HG03439 (cell line): ENCODE measurements around the gene FCGR3B.
"Not testable (repeated sequence)": the region's sequence is repeated elsewhere in the genome, so short reads cannot be mapped to it uniquely, and the experiment has no call there.

Experiments used
- ATAC-seq: cut with Tn5 transposase; IDR thresholded peaks from one replicate; pipeline ENCODE4 v1.9.1; 2021; ENCODE audit warnings: mild to moderate bottlenecking, moderate library complexity; ENCODE audit not compliant: unreplicated experiment

The FCGR3B gene

GRCh38 chr1:161631076-161631475 is at the start of gene FCGR3B:
FCGR3B (minus strand) TSS chr1:161631176; CDS start chr1:161631094, 82 bp downstream.
- no peak for ATAC-seq

GRCh38 chr1:161678500-161678899 is 47.5 kb upstream of the FCGR3B start:
- ATAC-seq = no peak

GRCh38 chr1:161676958-161677689 is 46.1 kb upstream of the FCGR3B start:
- ATAC-seq = no peak

GRCh38 chr1:161676441-161676840 is 45.5 kb upstream of the FCGR3B start:
- ATAC-seq = no peak

- ATAC-seq = not testable (repeated sequence)
Measured at GRCh38 chr1:161674908-161675307, 43.9 kb upstream of the FCGR3B start.

- ATAC-seq = not testable (repeated sequence)
Measured at GRCh38 chr1:161674447-161674846, 43.5 kb upstream of the FCGR3B start.

GRCh38 chr1:161673437-161673836 is 42.5 kb upstream of the FCGR3B start:
- ATAC-seq = not testable (repeated sequence)

- not testable (repeated sequence) for ATAC-seq
Measured at GRCh38 chr1:161671045-161672020, 40.4 kb upstream of the FCGR3B start.

- ATAC-seq = not testable (repeated sequence)
Measured at GRCh38 chr1:161664689-161665088, 33.7 kb upstream of the FCGR3B start.

- ATAC-seq = not testable (repeated sequence)
Measured at GRCh38 chr1:161663569-161663968, 32.6 kb upstream of the FCGR3B start.

- peak; percentile 65 for ATAC-seq
Measured at GRCh38 chr1:161662684-161663339, 31.8 kb upstream of the FCGR3B start, which contains the start of gene FCGR2B. FCGR2B (plus strand) TSS chr1:161663143; CDS start chr1:161663242, 99 bp downstream.

GRCh38 chr1:161661660-161662311 is 30.8 kb upstream of the FCGR3B start:
- peak; percentile 35 for ATAC-seq

- not testable (repeated sequence) for ATAC-seq
Measured at GRCh38 chr1:161658524-161658923, 27.5 kb upstream of the FCGR3B start.

- ATAC-seq = not testable (repeated sequence)
Measured at GRCh38 chr1:161653971-161654370, 23.0 kb upstream of the FCGR3B start.

- not testable (repeated sequence) for ATAC-seq
Measured at GRCh38 chr1:161653541-161653940, 22.6 kb upstream of the FCGR3B start.

- not testable (repeated sequence) for ATAC-seq
Measured at GRCh38 chr1:161647507-161648360, 16.8 kb upstream of the FCGR3B start.

GRCh38 chr1:161644855-161645254 is 13.9 kb upstream of the FCGR3B start:
- not testable (repeated sequence) for ATAC-seq

- not testable (repeated sequence) for ATAC-seq
Measured at GRCh38 chr1:161643481-161644208, 12.7 kb upstream of the FCGR3B start.

- not testable (repeated sequence) for ATAC-seq
Measured at GRCh38 chr1:161642697-161643096, 11.7 kb upstream of the FCGR3B start.
